HG02642 (cell line): ENCODE data around the gene NCAM1.

Source experiments
- ATAC-seq: cut with Tn5 transposase; IDR thresholded peaks from one replicate; pipeline ENCODE4 v1.9.1; 2021; ENCODE audit warnings: mild to moderate bottlenecking; ENCODE audit not compliant: unreplicated experiment, poor library complexity

The NCAM1 gene

DNA sequence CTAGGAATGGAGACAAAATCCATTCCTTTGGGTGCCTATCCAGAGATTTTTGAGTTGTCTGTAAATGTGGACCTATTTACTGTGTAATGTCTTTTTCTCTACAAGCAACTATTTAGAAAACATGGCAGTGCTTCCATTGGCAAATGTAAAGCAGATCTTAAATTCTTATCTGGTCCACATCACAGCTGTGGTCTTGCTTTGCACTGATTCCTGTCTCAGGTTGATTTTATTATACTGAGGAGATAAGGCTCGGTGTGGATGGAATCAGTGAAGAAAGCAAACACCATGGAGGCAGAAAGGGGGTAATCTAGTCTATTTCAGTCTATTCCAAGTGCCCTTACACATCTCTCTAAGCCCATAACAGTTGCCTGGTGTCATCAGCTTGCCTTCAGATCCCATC lies 160.5 kb downstream of the NCAM1 start:
- no peak for ATAC-seq

DNA sequence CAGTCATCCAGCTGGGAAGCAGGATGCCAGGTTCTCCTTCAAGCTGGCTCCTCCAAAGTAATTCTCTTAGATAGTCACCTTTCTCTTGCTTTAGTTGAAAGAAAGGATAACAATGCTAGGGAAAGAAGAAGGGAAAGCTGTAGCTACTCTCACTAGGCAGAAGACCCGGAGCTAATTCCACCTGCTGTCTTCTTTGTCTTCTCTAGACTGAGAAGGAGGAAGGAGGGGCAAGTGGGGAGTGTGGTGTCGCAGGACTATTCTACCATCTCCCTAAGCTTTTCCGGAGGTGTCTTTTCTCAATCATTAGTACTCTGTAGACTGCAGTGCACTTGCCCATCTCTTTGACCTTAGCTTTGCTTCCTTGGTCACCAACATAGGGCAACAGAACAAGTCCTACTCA lies 162.8 kb downstream of the NCAM1 start:
- ATAC-seq, result no peak

DNA sequence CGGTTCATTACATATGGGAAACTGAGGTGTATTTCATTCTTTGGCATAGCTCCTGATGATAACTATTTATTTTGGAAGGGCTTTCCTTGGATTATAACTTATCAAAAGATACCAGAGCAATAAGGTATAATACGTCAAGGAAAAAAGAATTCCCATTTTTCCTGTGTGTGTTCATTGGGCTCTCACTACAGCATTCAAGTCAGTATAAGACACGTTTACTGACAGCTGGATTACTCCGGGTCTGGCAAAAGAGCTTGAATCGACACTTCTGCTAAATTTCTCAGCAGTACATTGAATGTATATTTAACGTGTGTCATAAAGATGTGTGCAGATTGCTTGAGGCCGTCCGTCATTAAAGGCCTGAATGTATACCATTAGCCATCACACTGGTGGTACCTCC lies 163.4 kb downstream of the NCAM1 start:
- ATAC-seq, result no peak

GRCh38 chr11:113129261-113129992 lies 168.2 kb downstream of the NCAM1 start:
- no peak for ATAC-seq

DNA sequence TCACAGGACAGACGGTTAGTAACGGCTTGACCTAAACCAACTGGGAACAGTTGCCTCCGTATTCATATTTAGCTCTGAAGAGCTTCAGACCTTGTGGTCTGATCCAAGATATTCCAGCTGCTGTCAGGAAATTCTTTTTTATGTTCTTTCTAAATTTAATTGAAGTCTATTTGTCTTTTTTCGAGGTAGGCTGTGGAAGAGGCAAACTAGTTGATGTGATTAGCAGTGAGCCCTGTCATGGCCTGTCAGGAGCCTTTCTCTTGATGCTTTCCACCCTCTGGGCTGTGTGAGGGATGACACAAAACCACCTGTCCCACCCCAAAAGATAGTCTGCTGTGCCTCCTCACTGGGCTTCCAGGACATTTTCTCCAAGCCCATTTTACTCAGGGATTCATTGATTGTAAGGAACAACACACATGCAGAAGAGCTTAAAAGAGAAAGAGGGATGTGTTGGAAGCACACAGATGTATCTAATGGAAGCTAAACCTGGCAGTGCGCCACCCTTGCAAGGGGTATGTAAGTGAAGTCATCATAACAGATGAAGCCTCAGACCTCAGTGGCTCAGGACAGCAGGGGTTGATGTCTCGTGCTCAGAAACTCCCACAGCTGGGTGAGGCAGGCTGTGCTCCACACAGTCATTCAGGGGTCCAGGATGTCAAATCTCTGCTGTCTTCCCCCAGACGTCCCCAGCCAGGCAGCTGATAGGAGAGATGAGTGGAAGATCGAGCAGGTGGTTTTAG lies 170.0 kb downstream of the NCAM1 start:
- ATAC-seq, result no peak

GRCh38 chr11:113133071-113133470 lies 171.9 kb downstream of the NCAM1 start:
- no peak for ATAC-seq

DNA sequence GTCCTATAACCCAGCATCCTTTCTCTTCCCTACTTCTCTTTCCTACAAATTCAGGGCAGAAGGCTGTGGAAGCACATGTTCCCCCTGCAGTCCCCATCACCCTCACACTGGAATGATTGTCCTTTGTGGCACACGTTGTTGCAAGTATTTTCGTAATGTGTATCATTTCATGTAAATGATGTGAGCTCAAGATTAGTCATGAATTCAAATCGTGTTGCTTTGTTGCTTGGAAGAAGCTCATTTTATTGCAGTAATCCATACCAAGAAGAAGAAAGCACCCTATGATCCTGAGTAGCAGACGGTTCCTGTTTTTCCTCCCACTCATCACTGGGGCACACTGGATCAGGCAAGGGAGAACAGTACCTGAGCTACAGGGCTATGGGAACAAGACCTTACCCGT lies 173.4 kb downstream of the NCAM1 start:
- no peak for ATAC-seq

- ATAC-seq, result no peak
Observed at GRCh38 chr11:113137713-113138529, 176.7 kb downstream of the NCAM1 start.

- no peak for ATAC-seq
Observed at GRCh38 chr11:113138731-113139130, 177.5 kb downstream of the NCAM1 start.

DNA sequence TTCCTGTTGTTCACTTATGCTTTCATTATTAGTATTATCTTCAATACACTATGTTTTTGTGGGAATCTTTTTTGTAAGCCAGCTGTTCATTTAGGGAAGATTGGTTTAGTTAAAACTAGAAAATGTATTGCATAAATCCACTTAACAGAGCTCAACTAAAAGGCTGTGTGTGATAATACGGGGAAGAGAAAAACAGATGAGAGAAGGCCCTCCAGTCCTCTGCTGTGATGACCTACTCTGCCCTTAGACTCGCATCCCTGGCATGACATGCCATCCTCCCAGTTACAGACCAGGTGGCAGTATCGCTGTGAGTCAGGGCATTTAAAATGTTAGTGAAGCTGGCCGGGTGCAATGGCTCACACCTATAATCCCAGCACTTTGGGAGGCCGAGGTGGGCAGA lies 179.8 kb downstream of the NCAM1 start:
- no peak for ATAC-seq

DNA sequence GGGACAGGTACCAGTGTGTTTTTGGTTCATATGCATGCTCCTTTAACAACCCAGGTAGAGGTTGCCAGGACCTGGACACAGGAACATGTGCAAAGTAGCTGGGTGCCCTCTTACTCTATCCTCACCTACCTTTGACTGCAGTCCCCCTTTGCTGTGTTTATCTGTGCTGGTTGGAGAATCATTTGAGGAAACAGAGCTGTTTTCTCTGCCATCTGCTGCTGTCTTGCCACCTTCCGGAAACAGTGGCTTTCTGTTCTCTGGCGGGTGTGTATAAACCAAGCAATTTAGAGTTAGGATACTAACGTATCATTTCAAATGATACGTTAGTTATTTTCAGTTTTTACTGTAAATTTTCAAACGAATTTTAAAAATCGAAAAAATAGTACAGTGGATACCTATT lies 181.3 kb downstream of the NCAM1 start:
- no peak for ATAC-seq

- ATAC-seq, result no peak
Observed at GRCh38 chr11:113147249-113147648, 186.0 kb downstream of the NCAM1 start.

GRCh38 chr11:113148076-113148475 lies 186.9 kb downstream of the NCAM1 start:
- ATAC-seq, result no peak

- no peak for ATAC-seq
Observed at GRCh38 chr11:113148652-113149051, 187.4 kb downstream of the NCAM1 start.

DNA sequence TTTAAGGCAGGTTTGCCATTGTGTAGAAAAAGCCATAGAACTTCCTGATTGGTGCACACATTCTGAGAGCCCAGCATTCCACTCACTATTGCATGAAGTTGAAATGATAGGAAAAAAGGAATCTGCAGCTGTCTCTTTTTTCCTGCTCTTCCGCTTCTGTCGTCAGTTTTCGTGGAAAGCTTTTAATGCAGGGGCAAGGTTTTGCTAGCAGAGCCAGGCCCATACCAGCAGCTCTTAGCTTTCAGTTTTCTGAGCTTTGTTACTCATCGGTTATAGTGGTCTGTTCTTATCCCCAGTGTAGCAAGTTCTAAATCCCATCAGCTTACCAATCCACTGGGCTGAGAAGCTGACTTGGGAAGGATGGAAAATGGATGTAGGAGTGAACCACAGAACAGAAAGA lies 190.3 kb downstream of the NCAM1 start:
- ATAC-seq, result no peak

DNA sequence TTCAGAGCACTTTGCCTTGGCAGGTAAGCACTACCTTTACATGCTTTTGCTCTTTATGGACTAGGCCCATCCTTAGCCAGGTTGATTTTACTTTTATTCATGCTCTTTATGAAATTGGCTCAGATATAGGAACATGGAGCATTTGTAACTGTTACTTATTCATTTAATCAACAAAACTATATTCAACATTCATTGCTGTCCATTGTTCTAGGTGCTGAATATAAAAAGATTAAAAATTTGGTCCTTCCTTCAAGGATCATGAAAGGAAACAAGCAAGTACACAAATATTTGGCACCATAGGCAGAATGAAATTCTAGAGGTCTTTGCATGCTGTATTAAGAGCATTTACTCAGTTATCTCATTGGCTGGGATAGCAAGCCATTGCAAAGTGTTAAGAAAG lies 191.3 kb downstream of the NCAM1 start:
- no peak for ATAC-seq

DNA sequence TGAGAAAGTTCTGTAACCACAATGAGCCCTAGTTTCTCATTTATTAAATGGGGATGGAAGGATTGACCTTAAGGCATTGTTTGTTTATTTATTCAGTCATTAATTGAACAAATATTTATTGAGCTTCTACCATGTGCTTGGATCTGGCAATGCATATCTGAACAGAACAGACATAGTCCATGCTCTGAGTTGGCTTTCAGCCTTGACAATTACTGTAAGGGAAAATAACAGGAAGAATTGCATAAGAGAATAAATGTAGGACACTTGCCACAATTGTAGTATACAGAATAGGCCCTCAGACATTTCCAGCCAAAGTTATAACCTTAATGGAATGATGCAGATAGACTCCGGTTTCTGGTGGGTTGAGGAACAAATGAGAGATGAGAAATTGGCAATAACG lies 192.6 kb downstream of the NCAM1 start:
- ATAC-seq, result no peak

DNA sequence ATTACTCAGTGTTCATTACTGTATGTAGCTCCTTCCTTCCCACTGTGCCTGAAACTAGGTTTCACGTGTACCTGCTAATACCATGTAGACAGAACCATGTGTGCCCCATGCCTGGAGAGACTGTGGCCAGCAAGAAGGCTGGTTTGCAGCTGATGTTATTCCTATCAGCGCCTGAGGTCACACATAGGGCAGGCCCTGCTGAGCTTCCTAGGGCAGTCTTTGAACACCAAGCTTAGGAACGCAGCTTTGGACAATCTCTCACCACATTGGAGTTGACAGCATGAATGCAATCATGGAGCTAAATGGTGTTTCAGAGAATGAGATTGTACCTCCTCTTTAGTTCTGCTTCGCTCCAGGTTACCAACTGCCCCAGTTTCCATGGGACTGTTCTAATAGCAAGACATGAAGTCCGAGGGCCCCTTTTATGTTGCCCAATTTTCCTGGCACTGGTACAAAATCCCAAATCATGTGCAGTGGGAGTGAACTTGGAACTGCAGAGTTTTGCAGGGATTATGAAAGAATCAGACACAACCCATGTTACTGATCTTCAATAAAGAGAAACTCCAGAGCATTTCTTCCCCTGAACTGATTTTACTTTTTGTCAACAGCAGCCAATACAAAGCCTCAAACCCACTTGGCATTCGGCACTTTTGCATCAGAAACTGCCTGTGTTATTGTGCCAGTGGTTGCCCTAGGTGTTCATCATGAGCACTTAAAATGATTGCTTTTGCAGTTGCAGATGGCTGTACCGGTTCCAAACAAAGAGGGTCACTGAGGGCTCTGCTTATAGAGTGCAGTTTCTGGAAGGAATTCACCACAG lies 199.0 kb downstream of the NCAM1 start:
- no peak for ATAC-seq

DNA sequence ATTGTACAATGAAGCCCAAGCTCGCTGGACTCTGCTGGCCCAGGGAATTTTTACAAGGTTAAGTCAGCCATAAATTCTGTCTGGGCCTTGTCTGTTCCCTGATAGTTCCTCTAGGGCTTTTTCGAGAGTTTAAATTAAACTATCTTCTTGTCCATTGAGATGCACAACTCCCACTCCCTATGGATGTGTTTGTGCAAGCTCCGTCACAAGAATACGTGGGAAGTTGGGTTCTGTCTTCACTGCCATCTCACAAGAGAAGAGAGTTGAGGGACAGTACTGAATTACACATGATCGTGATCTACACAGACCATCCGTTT lies 199.5 kb downstream of the NCAM1 start:
- ATAC-seq, result no peak
